BLaER1 treated with 17β-estradiol and CSF1 and Interleukin-3, amounts not matched to agents 10 nM and 100 nM (cell line): ENCODE results near the gene PPIL4.

Source experiments
- H3K27ac ChIP-seq, 11 experiments: shearing (Covaris generic); formaldehyde crosslinking; 2 replicates each; pipeline ENCODE4 v1.8.1; 2022
- H3K27me3 ChIP-seq, 11 experiments: shearing (Covaris generic); formaldehyde crosslinking; 2 replicates each; pipeline ENCODE4 v1.8.1; 2022
- H3K36me3 ChIP-seq, 11 experiments: shearing (Covaris generic); formaldehyde crosslinking; 2 replicates each; pipeline ENCODE4 v1.8.1; 2022
- H3K4me1 ChIP-seq, 10 experiments: shearing (Covaris generic); formaldehyde crosslinking; 2 replicates each; pipeline ENCODE4 v1.8.1; 2022
- H3K4me2 ChIP-seq, 11 experiments: shearing (Covaris generic); formaldehyde crosslinking; 2 replicates each; pipeline ENCODE4 v1.8.1; 2022
- H3K4me3 ChIP-seq, 10 experiments: shearing (Covaris generic); formaldehyde crosslinking; 2 replicates each; pipeline ENCODE4 v1.8.1; 2022
- H3K9ac ChIP-seq, 11 experiments: shearing (Covaris generic); formaldehyde crosslinking; 2 replicates each; pipeline ENCODE4 v1.8.1; 2022
- H3K9me3 ChIP-seq, 11 experiments: shearing (Covaris generic); formaldehyde crosslinking; replicated peaks in 1 of 11; 2 replicates each; pipeline ENCODE4 v1.8.1; 2022
- H4K20me1 ChIP-seq, 11 experiments: shearing (Covaris generic); formaldehyde crosslinking; 2 replicates each; pipeline ENCODE4 v1.8.1; 2022
- Cebpa-rat ChIP-seq, 11 experiments: shearing (Covaris generic); IDR thresholded peaks; 2 replicates each; pipeline ENCODE4 v1.8.1; 2022

The PPIL4 gene

GRCh38 chr6:149545754-149546471 lies at the start of gene PPIL4:
Gene PPIL4 (minus strand): TSS chr6:149546043. CDS start chr6:149546005, 38 bp downstream.
- Histone ChIP-seq H4K20me1 (peaks cover 12 to 40% (median 34%) of the 10 kb centered on the region in 11 experiments; a peak in 15 of 22 replicates), H3K36me3 (peaks cover 0 to 19% (median 8%) of the 10 kb centered on the region in 11 experiments; a peak in 18 of 22 replicates), H3K4me3 (peak within 1 kb of the TSS; percentile 83 to 100 (median 94)), H3K27ac (peak within 1 kb of the TSS; percentile 86 to 100 (median 92)), H3K9me3 (no peaks in the 10 kb centered on the region), H3K4me2 (peak within 1 kb of the TSS; percentile 85 to 98 (median 94)), H3K4me1 (peaks cover 23 to 38% (median 25%) of the 10 kb centered on the region in 10 experiments), H3K9ac (peak within 1 kb of the TSS; percentile 87 to 99 (median 96)), H3K27me3 (no peaks in the 10 kb centered on the region)
- TF ChIP-seq Cebpa-rat (IDR thresholded peaks at IDR 0.05), result peak in 1 of 11 experiments; percentile 27; a peak in 1 of 22 replicates

DNA sequence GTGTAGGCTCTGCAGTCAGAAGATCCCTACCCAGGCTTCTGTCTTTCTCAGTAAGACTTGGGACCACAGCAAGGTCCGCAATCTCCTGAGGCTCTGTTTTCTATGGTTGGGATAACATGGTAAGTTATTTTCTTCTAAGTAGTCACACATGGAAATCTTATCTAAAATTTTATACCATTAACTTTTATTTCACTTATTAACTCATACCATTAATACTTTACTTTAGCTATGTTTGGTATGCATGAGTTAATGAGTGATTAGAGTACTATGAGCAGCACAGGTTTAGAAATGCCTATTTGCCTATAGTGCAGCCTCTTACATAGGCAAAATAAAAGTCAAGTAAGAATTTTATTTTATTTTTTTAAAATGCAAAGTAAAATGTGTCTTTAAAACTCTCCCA lies 47.6 kb upstream of the PPIL4 start:
- H3K9me3 ChIP-seq, result no peaks in the 10 kb centered on the region
- H3K9ac ChIP-seq, result no peak overlapping the region
- no peak overlapping the region for H3K27ac ChIP-seq
- H3K36me3 ChIP-seq, result peaks cover 81 to 99% (median 93%) of the 10 kb centered on the region in 11 experiments
- no peak for TF ChIP-seq Cebpa-rat (IDR thresholded peaks at IDR 0.05)
- H3K27me3 ChIP-seq, result no peaks in the 10 kb centered on the region
- no peaks in the 10 kb centered on the region for H3K4me1 ChIP-seq
- H4K20me1 ChIP-seq, result no peaks in the 10 kb centered on the region
- no peak overlapping the region for H3K4me3 ChIP-seq
- H3K4me2 ChIP-seq, result no peak overlapping the region

- Histone ChIP-seq H3K9ac (no peak overlapping the region), H4K20me1 (no peaks in the 10 kb centered on the region), H3K27me3 (no peaks in the 10 kb centered on the region), H3K9me3 (no peaks in the 10 kb centered on the region), H3K4me2 (no peak overlapping the region), H3K4me3 (no peak overlapping the region), H3K27ac (no peak overlapping the region), H3K4me1 (no peaks in the 10 kb centered on the region), H3K36me3 (peaks cover 82 to 99% (median 93%) of the 10 kb centered on the region in 11 experiments)
- no peak for TF ChIP-seq Cebpa-rat (IDR thresholded peaks at IDR 0.05)
Observed at GRCh38 chr6:149592983-149593382, 47.1 kb upstream of the PPIL4 start.

GRCh38 chr6:149586149-149586548 lies 40.3 kb upstream of the PPIL4 start:
- Histone ChIP-seq H3K4me3 (no peak overlapping the region), H4K20me1 (no peaks in the 10 kb centered on the region), H3K27ac (no peak overlapping the region), H3K9ac (no peak overlapping the region), H3K4me1 (no peaks in the 10 kb centered on the region), H3K9me3 (no peaks in the 10 kb centered on the region), H3K36me3 (peaks cover 73 to 100% (median 92%) of the 10 kb centered on the region in 11 experiments), H3K27me3 (no peaks in the 10 kb centered on the region), H3K4me2 (no peak overlapping the region)
- no peak for TF ChIP-seq Cebpa-rat (IDR thresholded peaks at IDR 0.05)

GRCh38 chr6:149581349-149581748 lies 35.5 kb upstream of the PPIL4 start:
- H4K20me1 ChIP-seq, result 0 out of 22 replicates have a peak, but pooled peaks cover 0 to 7% (median 0%) of the 10 kb centered on the region in 11 experiments
- H3K36me3 ChIP-seq, result peaks cover 57 to 94% (median 78%) of the 10 kb centered on the region in 11 experiments
- no peak overlapping the region for H3K9ac ChIP-seq
- no peaks in the 10 kb centered on the region for H3K4me1 ChIP-seq
- H3K4me2 ChIP-seq, result no peak overlapping the region
- TF ChIP-seq Cebpa-rat (IDR thresholded peaks at IDR 0.05), result no peak
- H3K4me3 ChIP-seq, result no peak overlapping the region
- H3K27ac ChIP-seq, result no peak overlapping the region
- H3K27me3 ChIP-seq, result no peaks in the 10 kb centered on the region
- H3K9me3 ChIP-seq, result no peaks in the 10 kb centered on the region

DNA sequence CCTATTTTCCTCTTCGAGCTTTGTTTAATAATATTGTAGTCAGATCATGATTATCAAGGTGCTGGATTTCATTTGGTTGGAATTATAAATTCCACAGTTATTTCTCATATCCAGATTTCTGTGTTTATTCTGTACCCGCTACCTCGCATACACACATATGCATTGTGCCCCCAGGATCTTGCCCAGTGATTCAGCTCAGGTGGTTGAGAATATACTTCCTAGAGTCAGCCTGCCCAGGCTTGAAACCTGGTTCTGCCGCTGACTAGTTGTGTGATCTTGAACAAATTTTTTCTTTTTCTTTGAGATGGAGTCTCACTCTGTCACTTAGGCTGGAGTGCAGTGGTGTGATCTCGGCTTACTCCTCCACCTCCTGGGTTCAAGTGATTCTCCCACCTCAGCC lies 35.0 kb upstream of the PPIL4 start:
- no peak overlapping the region for H3K27ac ChIP-seq
- TF ChIP-seq Cebpa-rat (IDR thresholded peaks at IDR 0.05), result no peak
- H3K4me2 ChIP-seq, result no peak overlapping the region
- H3K36me3 ChIP-seq, result peaks cover 57 to 94% (median 78%) of the 10 kb centered on the region in 11 experiments
- H3K9me3 ChIP-seq, result no peaks in the 10 kb centered on the region
- no peaks in the 10 kb centered on the region for H3K27me3 ChIP-seq
- no peaks in the 10 kb centered on the region for H3K4me1 ChIP-seq
- no peak overlapping the region for H3K9ac ChIP-seq
- H3K4me3 ChIP-seq, result no peak overlapping the region
- 0 out of 22 replicates have a peak, but pooled peaks cover 0 to 7% (median 0%) of the 10 kb centered on the region in 11 experiments for H4K20me1 ChIP-seq

GRCh38 chr6:149567945-149568585 lies 22.2 kb upstream of the PPIL4 start:
- Histone ChIP-seq H3K4me1 (peaks cover 8 to 24% (median 20%) of the 10 kb centered on the region in 10 experiments), H3K9ac (no peak overlapping the region), H3K27me3 (no peaks in the 10 kb centered on the region), H3K4me2 (peak overlapping the region; percentile 78 to 98 (median 91); a peak in 16 of 22 replicates), H4K20me1 (peaks cover 5 to 54% (median 23%) of the 10 kb centered on the region in 11 experiments; a peak in 18 of 22 replicates), H3K27ac (no peak overlapping the region), H3K9me3 (no peaks in the 10 kb centered on the region), H3K4me3 (no peak overlapping the region), H3K36me3 (peaks cover 3 to 8% (median 6%) of the 10 kb centered on the region in 11 experiments; a peak in 15 of 22 replicates)
- no peak for TF ChIP-seq Cebpa-rat (IDR thresholded peaks at IDR 0.05)

DNA sequence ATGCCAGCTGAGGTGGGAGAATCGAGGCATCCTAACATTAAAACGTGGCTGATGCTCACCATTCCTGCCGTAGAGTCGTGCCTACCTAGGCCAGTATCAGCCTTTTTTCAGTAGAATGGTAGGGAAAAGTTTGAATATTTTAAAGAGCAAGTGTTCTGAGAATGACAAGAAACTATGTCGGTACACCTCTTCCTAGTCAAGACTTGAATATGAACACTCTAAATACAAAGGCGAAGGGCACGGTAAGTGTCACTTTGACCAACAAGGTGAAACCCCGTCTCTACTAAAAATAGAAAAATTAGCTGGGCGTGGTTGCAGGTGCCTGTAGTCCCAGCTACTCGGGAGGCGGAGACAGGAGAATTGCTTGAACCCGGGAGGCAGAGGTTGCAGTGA lies 21.3 kb upstream of the PPIL4 start:
- peak overlapping the region in 9 of 11 experiments; percentile 77 to 92 (median 88); a peak in 17 of 22 replicates for H3K27ac ChIP-seq
- TF ChIP-seq Cebpa-rat (IDR thresholded peaks at IDR 0.05), result no peak
- H3K4me3 ChIP-seq, result peak overlapping the region; percentile 75 to 99 (median 96)

More for the DNA sequence above, 21.3 kb upstream of the PPIL4 start:
- peak overlapping the region; percentile 78 to 98 (median 91) for H3K4me2 ChIP-seq
- H3K36me3 ChIP-seq, result no peaks in the 10 kb centered on the region
- H3K9ac ChIP-seq, result peak overlapping the region; percentile 87 to 95 (median 91)
- H4K20me1 ChIP-seq, result peaks cover 5 to 48% (median 23%) of the 10 kb centered on the region in 11 experiments; a peak in 18 of 22 replicates
- no peaks in the 10 kb centered on the region for H3K27me3 ChIP-seq
- H3K9me3 ChIP-seq, result no peaks in the 10 kb centered on the region
- peaks cover 8 to 24% (median 20%) of the 10 kb centered on the region in 10 experiments for H3K4me1 ChIP-seq
